GM19467 (cell line): ENCODE data around the gene EFCAB13.
"Not testable (repeated sequence)": the region's sequence is repeated elsewhere in the genome, so short reads cannot be mapped to it uniquely, and the experiment has no call there.

ENCODE experiments used
- ATAC-seq: cut with Tn5 transposase; IDR thresholded peaks from one replicate; pipeline ENCODE4 v1.9.1; 2021; ENCODE audit warnings: mild to moderate bottlenecking, moderate library complexity; ENCODE audit not compliant: unreplicated experiment

Gene EFCAB13

DNA sequence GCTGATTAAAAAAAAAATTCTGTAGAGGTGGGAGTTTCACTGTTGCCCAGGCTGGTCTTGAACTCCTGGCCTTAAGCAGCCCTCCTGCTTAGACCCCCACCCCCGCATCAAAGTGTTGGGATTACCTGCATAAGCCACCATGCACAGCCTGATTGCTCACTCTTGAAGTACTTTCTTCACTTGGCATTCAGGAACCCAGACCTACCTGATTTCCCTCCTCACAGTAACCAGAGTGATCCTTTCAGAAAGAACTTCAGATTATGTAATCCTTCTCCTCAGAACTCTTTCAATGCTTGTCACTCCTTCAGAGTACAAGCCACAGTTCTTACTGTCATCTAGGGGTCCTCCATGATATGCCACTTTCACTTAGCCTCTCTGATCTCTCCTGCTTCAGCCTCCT lies 1.4 kb downstream of the EFCAB13 start:
- no peak for ATAC-seq

GRCh38 chr17:47330548-47330947 lies 6.8 kb downstream of the EFCAB13 start:
- no peak for ATAC-seq

- ATAC-seq = no peak
These were observed 8.5 kb downstream of the EFCAB13 start for GRCh38 chr17:47332287-47332686.

DNA sequence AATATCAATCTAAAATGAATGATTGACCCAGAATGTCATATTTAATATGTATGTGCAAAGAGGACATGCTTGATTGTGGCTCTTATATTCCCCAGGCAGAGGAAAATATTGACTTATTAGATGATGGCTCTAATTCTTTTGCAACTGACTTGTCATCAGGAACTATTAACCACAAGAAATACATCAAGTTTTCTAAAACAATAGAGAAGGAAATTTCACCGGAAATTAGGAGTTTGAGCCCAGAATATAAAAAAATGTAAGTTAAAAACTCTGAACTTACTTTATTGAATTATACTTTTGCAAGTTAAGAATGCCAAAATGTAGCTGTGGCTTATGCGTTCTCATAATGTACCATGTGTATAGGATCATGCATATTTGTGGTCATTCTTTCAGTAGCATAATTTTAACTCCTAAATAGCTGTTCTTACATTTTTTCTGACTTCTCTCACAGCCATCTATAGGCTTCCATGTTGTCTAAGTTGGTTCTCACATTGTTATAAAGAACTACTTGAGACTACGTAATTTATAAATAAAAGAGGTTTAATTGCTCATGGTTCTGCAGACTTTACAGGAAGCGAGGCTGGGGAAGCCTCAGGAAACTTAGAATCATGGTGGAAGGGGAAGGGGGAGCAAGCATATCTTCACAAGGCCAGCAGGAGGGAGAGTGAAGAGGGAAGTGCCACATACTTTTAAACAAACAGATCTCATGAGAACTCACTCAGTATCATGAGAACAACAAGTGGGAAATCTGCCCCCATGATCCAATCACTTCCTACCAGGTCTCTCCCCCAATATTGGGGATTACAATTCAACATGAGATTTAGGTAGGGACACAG lies 11.6 kb downstream of the EFCAB13 start:
- no peak for ATAC-seq

DNA sequence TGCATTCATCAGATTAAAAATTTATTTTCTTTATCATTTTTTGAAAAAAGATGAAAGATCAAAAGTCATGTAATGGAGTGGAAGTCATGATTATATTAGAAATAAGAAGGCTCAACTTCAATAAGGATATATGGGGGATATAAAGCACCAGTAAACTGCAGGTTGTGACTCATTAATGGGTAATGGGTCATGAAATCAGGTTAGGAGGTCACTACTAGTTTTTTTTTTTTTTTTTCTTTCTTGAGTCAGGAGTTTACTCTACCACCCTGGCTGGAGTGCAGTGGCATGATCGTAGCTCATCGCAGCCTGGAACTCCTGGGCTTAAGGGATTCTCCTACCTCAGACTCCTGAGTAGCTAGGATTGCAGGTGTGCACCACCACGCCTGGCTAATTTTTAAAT lies 14.3 kb downstream of the EFCAB13 start:
- ATAC-seq = no peak

DNA sequence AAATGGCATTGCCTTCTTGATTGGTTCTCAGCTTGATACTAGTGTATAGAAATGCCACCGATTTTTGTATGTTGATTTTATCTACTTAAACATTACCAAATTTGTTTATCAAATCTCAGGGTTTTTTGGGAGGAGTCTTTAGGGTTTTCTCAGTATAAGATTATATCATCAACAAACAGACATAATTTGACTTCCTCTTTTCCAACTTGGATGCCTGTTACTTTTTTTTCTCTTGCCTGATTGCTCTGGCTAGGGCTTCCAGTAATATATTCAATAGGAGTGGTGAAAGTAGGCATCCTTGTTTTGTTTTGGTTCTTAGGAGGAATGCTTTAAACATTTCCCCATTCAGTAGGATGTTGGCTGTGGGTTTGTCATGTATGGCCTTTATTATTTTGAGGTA lies 29.1 kb downstream of the EFCAB13 start:
- ATAC-seq = no peak

- no peak for ATAC-seq
These were observed 34.9 kb downstream of the EFCAB13 start for GRCh38 chr17:47358652-47359051.

- no peak for ATAC-seq
These were observed 39.4 kb downstream of the EFCAB13 start for GRCh38 chr17:47363171-47363570.

GRCh38 chr17:47367257-47367656 lies 43.5 kb downstream of the EFCAB13 start:
- no peak for ATAC-seq

GRCh38 chr17:47368262-47368661 lies 44.5 kb downstream of the EFCAB13 start:
- no peak for ATAC-seq

DNA sequence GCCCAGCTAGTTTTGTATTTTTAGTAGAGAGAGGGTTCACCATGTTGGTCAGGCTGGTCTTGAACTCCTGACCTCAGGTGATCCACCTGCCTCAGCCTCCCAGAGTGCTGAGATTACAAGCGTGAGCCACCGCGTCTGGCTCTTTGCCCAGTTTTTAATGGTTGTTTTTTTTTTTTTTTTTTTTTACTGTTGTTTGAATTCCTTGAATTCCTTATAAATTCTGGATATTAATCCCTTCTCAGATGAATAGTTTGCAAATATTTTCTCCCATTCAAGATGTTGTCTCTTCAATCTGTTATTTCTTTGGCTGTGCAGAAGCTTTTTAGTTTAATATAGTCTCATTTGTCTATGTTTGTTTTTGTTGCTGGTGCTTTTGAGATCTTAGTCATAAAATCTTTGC lies 47.1 kb downstream of the EFCAB13 start:
- not testable (repeated sequence) for ATAC-seq

GRCh38 chr17:47373002-47373401 lies 49.2 kb downstream of the EFCAB13 start:
- no peak for ATAC-seq

DNA sequence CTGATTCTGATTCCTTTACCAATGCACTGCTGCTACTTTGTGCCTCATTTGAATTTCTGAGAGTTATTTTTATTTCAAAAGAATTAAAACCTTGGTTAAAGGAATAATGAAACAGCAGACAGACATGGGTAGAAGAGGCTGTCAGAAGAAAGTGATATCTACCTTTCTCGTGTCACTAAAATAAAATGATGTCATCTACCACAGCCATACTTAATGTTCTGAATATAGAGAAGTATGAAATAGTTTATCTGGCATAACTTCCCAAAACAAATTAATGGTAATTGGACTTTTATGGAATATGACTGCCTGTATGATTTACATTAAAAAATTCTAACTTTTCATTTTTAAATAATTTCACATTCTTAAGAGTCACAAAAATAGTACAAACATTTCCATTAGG lies 52.5 kb downstream of the EFCAB13 start:
- no peak for ATAC-seq

GRCh38 chr17:47388825-47389224 lies 65.1 kb downstream of the EFCAB13 start:
- ATAC-seq = no peak

DNA sequence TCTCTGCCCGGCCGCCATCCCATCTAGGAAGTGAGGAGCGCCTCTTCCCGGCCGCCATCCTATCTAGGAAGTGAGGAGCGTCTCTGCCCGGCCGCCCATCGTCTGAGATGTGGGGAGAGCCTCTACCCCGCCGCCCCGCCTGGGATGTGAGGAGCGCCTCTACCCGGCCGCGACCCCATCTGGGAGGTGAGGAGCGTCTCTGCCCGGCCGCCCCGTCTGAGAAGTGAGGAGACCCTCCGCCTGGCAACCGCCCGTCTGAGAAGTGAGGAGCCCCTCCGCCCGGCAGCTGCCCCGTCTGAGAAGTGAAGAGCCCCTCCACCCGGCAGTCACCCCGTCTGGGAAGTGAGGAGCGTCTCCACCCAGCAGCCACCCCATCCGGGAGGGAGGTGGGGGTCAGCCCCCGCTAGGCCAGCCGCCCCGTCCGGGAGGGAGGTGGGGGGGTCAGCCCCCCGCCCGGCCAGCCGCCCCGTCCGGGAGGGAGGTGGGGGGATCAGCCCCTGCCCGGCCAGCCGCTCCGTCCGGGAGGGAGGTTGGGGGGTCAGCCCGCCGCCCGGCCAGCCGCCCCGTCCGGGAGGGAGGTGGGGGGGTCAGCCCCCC lies 73.9 kb downstream of the EFCAB13 start:
- not testable (repeated sequence) for ATAC-seq

DNA sequence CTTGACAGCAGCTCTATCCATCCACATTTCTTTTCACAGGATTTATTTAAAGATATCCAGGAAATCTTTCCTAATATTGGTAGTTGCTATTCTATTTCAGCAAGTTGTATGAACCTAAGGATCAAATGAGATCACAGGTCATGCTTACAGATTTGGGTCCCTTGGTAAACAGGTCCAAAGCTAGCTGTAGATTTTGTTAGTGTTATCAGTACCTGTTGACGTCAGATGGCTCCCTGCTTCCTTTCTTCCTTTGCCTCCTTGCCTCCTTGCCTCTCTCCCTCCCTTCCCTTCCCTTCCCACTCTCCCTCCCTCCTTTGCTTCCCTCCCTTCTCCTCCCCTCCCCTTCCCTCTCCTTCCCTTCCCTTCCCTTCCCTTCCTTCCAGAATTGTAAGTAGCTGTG lies 76.6 kb downstream of the EFCAB13 start:
- ATAC-seq = no peak

GRCh38 chr17:47401100-47401499 lies 77.3 kb downstream of the EFCAB13 start:
- ATAC-seq = no peak

- ATAC-seq = no peak
These were observed 80.3 kb downstream of the EFCAB13 start for GRCh38 chr17:47404006-47404405.

DNA sequence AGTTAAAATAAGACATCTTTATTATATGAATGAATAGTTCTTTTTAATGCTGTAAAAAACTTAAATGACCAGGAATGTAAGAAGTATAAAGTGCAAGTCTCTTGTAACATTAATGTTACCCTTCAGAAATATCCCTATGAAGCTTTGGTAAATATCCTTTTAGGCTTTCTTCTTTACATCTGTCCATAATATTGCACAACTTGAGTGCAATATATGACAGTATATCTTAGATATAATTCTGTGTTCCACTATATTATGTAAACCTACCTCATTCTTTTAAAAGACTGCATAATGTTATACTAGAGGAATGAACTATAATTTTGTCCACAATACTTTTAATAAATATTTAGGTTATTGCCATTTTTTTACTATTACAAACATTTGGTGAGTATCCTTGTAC lies 81.1 kb downstream of the EFCAB13 start:
- no peak for ATAC-seq

DNA sequence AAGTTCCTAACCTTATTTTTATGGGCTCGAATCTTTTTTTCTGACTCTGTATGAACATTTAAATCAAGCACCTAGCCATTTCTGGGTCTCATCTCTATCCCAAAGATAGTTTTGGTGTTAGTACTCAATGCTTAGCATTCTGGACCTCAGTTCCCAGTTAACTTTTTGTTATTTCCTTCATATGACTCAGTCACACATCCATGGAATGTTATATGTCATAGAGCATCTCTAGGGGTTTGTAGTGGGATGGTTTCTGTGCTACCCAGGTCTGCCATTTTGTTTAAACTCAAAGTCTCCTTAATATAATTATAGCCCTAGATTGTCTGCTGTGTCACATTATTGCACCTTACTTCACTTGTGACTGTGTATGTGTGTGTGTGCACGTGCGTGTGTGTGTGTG lies 90.1 kb downstream of the EFCAB13 start:
- no peak for ATAC-seq

DNA sequence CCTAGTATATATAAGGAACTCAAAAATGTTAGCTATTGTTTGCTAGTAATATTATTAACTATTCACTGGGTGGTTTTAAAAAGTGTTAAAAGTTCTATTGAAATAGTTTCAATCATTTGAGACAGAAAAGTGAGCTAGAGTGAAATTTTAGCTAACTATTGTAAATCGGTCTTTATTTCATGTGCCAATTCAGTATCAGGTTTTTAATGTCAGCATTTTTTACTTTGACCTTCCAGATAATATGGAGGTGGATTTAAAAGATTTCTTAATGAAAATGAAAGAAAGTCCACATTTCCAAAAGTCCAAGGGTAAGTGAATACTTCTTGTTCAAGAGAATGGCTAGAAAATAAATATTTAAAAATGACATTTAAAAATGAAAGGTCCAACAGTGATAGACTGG lies 90.9 kb downstream of the EFCAB13 start:
- ATAC-seq = no peak

DNA sequence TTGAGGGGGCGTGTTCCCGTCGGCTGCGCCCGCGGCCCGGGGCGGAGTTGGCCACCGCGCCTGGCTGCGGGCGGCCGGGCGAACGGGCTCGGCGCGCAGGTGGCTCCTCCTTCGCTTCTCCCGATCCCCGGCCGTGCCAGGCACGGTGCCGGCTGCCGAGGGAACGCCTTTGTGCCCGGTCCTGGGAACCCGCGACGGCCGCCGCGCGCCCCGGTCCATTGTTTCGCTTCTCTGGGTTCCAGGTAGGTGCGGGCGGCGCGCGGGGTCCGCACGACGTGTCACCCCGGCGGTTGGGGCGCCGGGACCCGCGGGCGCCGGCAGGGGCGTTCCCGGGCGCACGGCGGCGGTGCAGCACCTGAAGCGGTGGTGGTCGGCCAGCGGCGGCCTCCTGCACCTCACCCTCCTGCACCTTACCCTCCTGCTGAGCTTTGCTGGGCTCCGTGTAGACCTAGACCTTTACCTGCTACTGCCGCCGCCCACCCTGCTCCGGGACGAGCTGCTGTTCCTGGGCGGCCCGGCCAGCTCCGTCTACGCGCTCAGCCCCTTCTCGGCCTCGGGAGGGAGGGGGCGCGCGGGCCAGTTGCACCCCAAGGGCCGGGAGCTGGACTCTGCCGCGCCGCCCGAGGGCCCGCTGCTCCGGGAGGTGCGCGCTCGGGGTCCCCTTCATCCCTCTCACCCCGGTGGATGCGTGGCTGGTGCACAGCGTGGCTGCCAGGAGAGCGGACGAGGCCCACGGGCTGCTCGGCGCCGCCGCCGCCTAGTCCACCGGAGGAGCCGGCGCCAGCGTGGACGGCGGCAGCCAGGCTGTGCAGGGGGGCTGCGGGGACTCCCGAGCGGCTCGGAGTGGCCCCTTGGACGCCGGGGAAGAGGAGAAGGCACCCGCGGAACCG lies 99.9 kb downstream of the EFCAB13 start:
- no peak for ATAC-seq
